Measurements from ENCODE around the gene FAM47E. TPM values are rescaled to one million over a fixed set of nuclear protein-coding genes. Genes with fewer than 3 reads are reported as not detected.

The FAM47E gene
- total RNA-seq, 1 donor from 2014 or later, result 2.9 TPM

GRCh38 chr4:76234679-76235044 is 16.9 kb upstream of the FAM47E start:
- no peak for DNase-seq
- H3K9me3 Mint-ChIP-seq (ENCODE audit: unreplicated experiment), result peaks cover 4% of the 10 kb centered on the region
- H3K36me3 Mint-ChIP-seq (ENCODE audit: unreplicated experiment), result peaks cover 9% of the 10 kb centered on the region
- H3K4me1 Mint-ChIP-seq (ENCODE audit: low read depth, unreplicated experiment), result peaks cover 13% of the 10 kb centered on the region
- peak overlapping the region; percentile 91 for H3K4me3 Mint-ChIP-seq (ENCODE audit: unreplicated experiment)
- H3K27ac Mint-ChIP-seq (ENCODE audit: unreplicated experiment), result peak overlapping the region; percentile 99
- TF ChIP-seq CTCF (IDR thresholded peaks at IDR 0.05; ENCODE audit: partially characterized antibody, unreplicated experiment), result no peak
- H3K27me3 Mint-ChIP-seq (ENCODE audit: unreplicated experiment), result no peaks in the 10 kb centered on the region

GRCh38 chr4:76235407-76235806 is 16.1 kb upstream of the FAM47E start:
- Mint-ChIP-seq H3K27me3 (ENCODE audit: unreplicated experiment) (no peaks in the 10 kb centered on the region), H3K4me1 (ENCODE audit: low read depth, unreplicated experiment) (peaks cover 13% of the 10 kb centered on the region), H3K9me3 (ENCODE audit: unreplicated experiment) (peaks cover 5% of the 10 kb centered on the region), H3K27ac (ENCODE audit: unreplicated experiment) (no peak overlapping the region), H3K4me3 (ENCODE audit: unreplicated experiment) (no peak overlapping the region), H3K36me3 (ENCODE audit: unreplicated experiment) (peaks cover 16% of the 10 kb centered on the region)
- no peak for DNase-seq
- TF ChIP-seq CTCF (IDR thresholded peaks at IDR 0.05; ENCODE audit: partially characterized antibody, unreplicated experiment), result no peak

- Mint-ChIP-seq H3K4me3 (ENCODE audit: unreplicated experiment) (no peak overlapping the region), H3K27me3 (ENCODE audit: unreplicated experiment) (no peaks in the 10 kb centered on the region), H3K9me3 (ENCODE audit: unreplicated experiment) (peaks cover 9% of the 10 kb centered on the region), H3K27ac (ENCODE audit: unreplicated experiment) (no peak overlapping the region), H3K36me3 (ENCODE audit: unreplicated experiment) (peaks cover 21% of the 10 kb centered on the region), H3K4me1 (ENCODE audit: low read depth, unreplicated experiment) (peaks cover 13% of the 10 kb centered on the region)
- TF ChIP-seq CTCF (IDR thresholded peaks at IDR 0.05; ENCODE audit: partially characterized antibody, unreplicated experiment), result no peak
- DNase-seq, result no peak
Observed at GRCh38 chr4:76235915-76236314, 15.6 kb upstream of the FAM47E start.

GRCh38 chr4:76238236-76238635 is 13.3 kb upstream of the FAM47E start:
- H3K9me3 Mint-ChIP-seq (ENCODE audit: unreplicated experiment), result peaks cover 9% of the 10 kb centered on the region
- H3K4me1 Mint-ChIP-seq (ENCODE audit: low read depth, unreplicated experiment), result peaks cover 6% of the 10 kb centered on the region
- no peak overlapping the region for H3K4me3 Mint-ChIP-seq (ENCODE audit: unreplicated experiment)
- no peak overlapping the region for H3K27ac Mint-ChIP-seq (ENCODE audit: unreplicated experiment)
- DNase-seq, result no peak
- peaks cover 23% of the 10 kb centered on the region for H3K36me3 Mint-ChIP-seq (ENCODE audit: unreplicated experiment)
- TF ChIP-seq CTCF (IDR thresholded peaks at IDR 0.05; ENCODE audit: partially characterized antibody, unreplicated experiment), result no peak
- H3K27me3 Mint-ChIP-seq (ENCODE audit: unreplicated experiment), result no peaks in the 10 kb centered on the region

GRCh38 chr4:76238701-76239100 is 12.8 kb upstream of the FAM47E start:
- Mint-ChIP-seq H3K9me3 (ENCODE audit: unreplicated experiment) (peaks cover 6% of the 10 kb centered on the region), H3K27me3 (ENCODE audit: unreplicated experiment) (no peaks in the 10 kb centered on the region), H3K36me3 (ENCODE audit: unreplicated experiment) (peaks cover 23% of the 10 kb centered on the region), H3K27ac (ENCODE audit: unreplicated experiment) (no peak overlapping the region), H3K4me1 (ENCODE audit: low read depth, unreplicated experiment) (peaks cover 1% of the 10 kb centered on the region), H3K4me3 (ENCODE audit: unreplicated experiment) (no peak overlapping the region)
- DNase-seq, result no peak
- TF ChIP-seq CTCF (IDR thresholded peaks at IDR 0.05; ENCODE audit: partially characterized antibody, unreplicated experiment), result no peak

Data from glutamatergic neuron (in vitro differentiated cells).